HEK293 (cell line): Measurements from ENCODE around the gene FSTL5.

Experiments used
- CTCF ChIA-PET: fragments of 350-600 bp; formaldehyde crosslinking; extraction: SDS; loops from one replicate; lab custom pipeline; 2021; ENCODE audit warnings: antibody characterized with exemption; lab: Yijun Ruan, JAX
- POLR2A ChIA-PET: fragments of 300-600 bp; formaldehyde crosslinking; extraction: SDS; loops from one replicate; lab custom pipeline; 2020; ENCODE audit warnings: antibody characterized with exemption, inconsistent platforms; lab: Yijun Ruan, JAX
- H3K27ac ChIP-seq: fragments of 200-500 bp; sonication (Bioruptor generic); 2 replicates; pipeline ENCODE4 v1.5.1; 2014; ENCODE audit warnings: low read depth, low read length, control low read depth, inconsistent platforms; ENCODE audit errors: extremely low read depth
- H3K36me3 ChIP-seq, 2 experiments: fragments of 200-500 bp in 1 of 2; sonication (Bioruptor generic) in 1 of 2; 1 replicate in 1 of 2; 2 replicates in 1 of 2; pipeline ENCODE4 v1.5.1; 2014 to 2017; ENCODE audit warnings: inconsistent platforms in 2 of 2, low read length in 2 of 2; ENCODE audit not compliant: control insufficient read depth in 2 of 2, insufficient read depth in 1 of 2
- H3K4me1 ChIP-seq: fragments of 200-500 bp; sonication (Bioruptor generic); 2 replicates; pipeline ENCODE4 v1.5.1; 2014; ENCODE audit warnings: mild to moderate bottlenecking, low read length, inconsistent platforms; ENCODE audit not compliant: control insufficient read depth, insufficient read depth
- H3K4me3 ChIP-seq: 2 replicates; pipeline ENCODE4 v1.5.1; 2011; ENCODE audit warnings: low read depth, mild to moderate bottlenecking, control low read depth, low read length, moderate library complexity
- H3K9me3 ChIP-seq: fragments of 200-500 bp; sonication (Bioruptor generic); 2 replicates; pipeline ENCODE4 v1.5.1; 2014; ENCODE audit warnings: low read depth, low read length, inconsistent platforms; ENCODE audit not compliant: control insufficient read depth, insufficient read depth
- BCL11B ChIP-seq: fragments of 450-650 bp; formaldehyde crosslinking; IDR thresholded peaks from 2 replicates; pipeline ENCODE4 v1.5.1; 2016; ENCODE audit warnings: low read depth, missing biosample characterization, missing genetic modification characterization
- GFI1B ChIP-seq: fragments of 450-650 bp; formaldehyde crosslinking; IDR thresholded peaks from 2 replicates; pipeline ENCODE4 v1.5.1; 2016; ENCODE audit warnings: missing biosample characterization, missing genetic modification characterization
- GLI2 ChIP-seq: fragments of 450-650 bp; formaldehyde crosslinking; IDR thresholded peaks from 2 replicates; pipeline ENCODE4; 2017; ENCODE audit warnings: missing biosample characterization, missing genetic modification characterization, low read depth, borderline replicate concordance
- MZF1 ChIP-seq: fragments of 450-650 bp; formaldehyde crosslinking; IDR thresholded peaks from 2 replicates; pipeline ENCODE4 v1.5.1; 2017; ENCODE audit warnings: missing biosample characterization, missing genetic modification characterization, borderline replicate concordance
- PRDM1 ChIP-seq: fragments of 450-650 bp; formaldehyde crosslinking; IDR thresholded peaks from 2 replicates; pipeline ENCODE4; 2016; ENCODE audit warnings: missing biosample characterization, missing genetic modification characterization
- SCRT2 ChIP-seq: fragments of 450-650 bp; formaldehyde crosslinking; IDR thresholded peaks from 2 replicates; pipeline ENCODE4 v1.5.1; 2016; ENCODE audit warnings: missing biosample characterization, missing genetic modification characterization
- SETDB1 ChIP-seq: IDR thresholded peaks from one replicate; pipeline ENCODE4 v1.6.1; 2017; ENCODE audit warnings: mild to moderate bottlenecking, low read length, moderate library complexity, mixed read lengths; ENCODE audit not compliant: insufficient read length
- TRIM28 ChIP-seq: IDR thresholded peaks from 2 replicates; pipeline ENCODE4 v1.6.1; 2011; ENCODE audit warnings: low read length, control low read depth, borderline replicate concordance
- WT1 ChIP-seq: fragments of 450-650 bp; formaldehyde crosslinking; IDR thresholded peaks from 2 replicates; pipeline ENCODE4 v1.5.1; 2016; ENCODE audit warnings: missing biosample characterization, missing genetic modification characterization
- YY1 ChIP-seq: fragments of 450-650 bp; formaldehyde crosslinking; IDR thresholded peaks from 2 replicates; pipeline ENCODE4 v1.5.1; 2018; ENCODE audit warnings: missing biosample characterization, missing genetic modification characterization
- ZBTB20 ChIP-seq: fragments of 450-650 bp; formaldehyde crosslinking; IDR thresholded peaks from 2 replicates; pipeline ENCODE4 v1.5.1; 2016; ENCODE audit warnings: missing biosample characterization, missing genetic modification characterization
- ZFP3 ChIP-seq: fragments of 450-650 bp; formaldehyde crosslinking; IDR thresholded peaks from 2 replicates; pipeline ENCODE4 v1.5.1; 2016; ENCODE audit warnings: low read depth, missing biosample characterization, missing genetic modification characterization
- ZNF155 ChIP-seq: fragments of 450-650 bp; formaldehyde crosslinking; IDR thresholded peaks from 2 replicates; pipeline ENCODE4 v1.5.1; 2016; ENCODE audit warnings: missing biosample characterization, missing genetic modification characterization
- ZNF2 ChIP-seq: fragments of 450-650 bp; formaldehyde crosslinking; IDR thresholded peaks from 2 replicates; pipeline ENCODE4 v1.5.1; 2016; ENCODE audit warnings: missing biosample characterization, missing genetic modification characterization
- ZNF26 ChIP-seq: fragments of 450-650 bp; formaldehyde crosslinking; IDR thresholded peaks from 2 replicates; pipeline ENCODE4 v1.5.1; 2016; ENCODE audit warnings: missing biosample characterization, missing genetic modification characterization
- ZNF350 ChIP-seq: fragments of 450-650 bp; formaldehyde crosslinking; IDR thresholded peaks from 2 replicates; pipeline ENCODE4 v1.5.0; 2017; ENCODE audit warnings: missing biosample characterization, mild to moderate bottlenecking, missing genetic modification characterization
- ZNF354C ChIP-seq: fragments of 450-650 bp; formaldehyde crosslinking; IDR thresholded peaks from 2 replicates; pipeline ENCODE4 v1.5.1; 2016; ENCODE audit warnings: missing biosample characterization, missing genetic modification characterization, low read depth, borderline replicate concordance
- ZNF548 ChIP-seq: fragments of 450-650 bp; formaldehyde crosslinking; IDR thresholded peaks from 2 replicates; pipeline ENCODE4 v1.5.1; 2016; ENCODE audit warnings: missing biosample characterization, missing genetic modification characterization
- ZNF558 ChIP-seq: fragments of 450-650 bp; formaldehyde crosslinking; IDR thresholded peaks from 2 replicates; pipeline ENCODE4 v1.5.1; 2016; ENCODE audit warnings: missing biosample characterization, missing genetic modification characterization
- ZNF571 ChIP-seq: fragments of 450-650 bp; formaldehyde crosslinking; IDR thresholded peaks from 2 replicates; pipeline ENCODE4 v1.5.0; 2017; ENCODE audit warnings: missing biosample characterization, missing genetic modification characterization
- ZNF600 ChIP-seq: fragments of 450-650 bp; formaldehyde crosslinking; IDR thresholded peaks from 2 replicates; pipeline ENCODE4 v1.5.1; 2016; ENCODE audit warnings: missing biosample characterization, missing genetic modification characterization
- ZNF777 ChIP-seq: fragments of 450-650 bp; formaldehyde crosslinking; IDR thresholded peaks from 2 replicates; pipeline ENCODE4 v1.5.1; 2017; ENCODE audit warnings: missing biosample characterization, missing genetic modification characterization, borderline replicate concordance
- ZNF792 ChIP-seq: fragments of 450-650 bp; formaldehyde crosslinking; IDR thresholded peaks from 2 replicates; pipeline ENCODE4 v1.5.1; 2016; ENCODE audit warnings: missing biosample characterization, missing genetic modification characterization
- ZSCAN16 ChIP-seq: fragments of 450-650 bp; formaldehyde crosslinking; IDR thresholded peaks from 2 replicates; pipeline ENCODE4 v1.5.1; 2016; ENCODE audit warnings: missing biosample characterization, missing genetic modification characterization
- TF ChIP-seq, protein P1 (sequence below): fragments of 450-650 bp; formaldehyde crosslinking; IDR thresholded peaks from 2 replicates; pipeline ENCODE4 v1.5.1; 2016; ENCODE audit warnings: missing biosample characterization, missing genetic modification characterization
- TF ChIP-seq, protein P2 (sequence below): fragments of 450-650 bp; formaldehyde crosslinking; IDR thresholded peaks from 2 replicates; pipeline ENCODE4 v1.5.1; 2016; ENCODE audit warnings: missing biosample characterization, missing genetic modification characterization

FSTL5 gene

DNA sequence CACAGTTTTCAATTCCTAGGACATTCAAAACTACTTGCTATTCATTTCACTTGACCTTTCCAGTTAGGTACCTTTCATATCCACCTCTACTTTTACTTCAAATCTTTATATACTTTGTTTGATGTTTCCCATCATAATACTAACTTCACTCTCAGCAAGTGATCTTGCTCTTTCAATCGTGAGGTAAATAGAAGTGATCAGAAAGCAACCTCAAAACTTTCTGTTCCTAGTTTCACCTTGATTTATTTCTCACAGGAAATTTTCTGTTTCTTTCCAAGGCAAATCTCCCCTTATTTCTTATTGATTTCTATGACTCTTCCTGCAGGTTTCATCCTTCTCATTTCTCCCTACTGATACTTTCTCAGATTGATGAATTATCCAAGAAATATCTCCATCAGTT is 623.5 kb downstream of the FSTL5 start (continued):
- TF ChIP-seq SETDB1 = no peak
- no peak for TF ChIP-seq ZNF600 (tag by site-specific recombination)
- no peak for TF ChIP-seq ZFP3 (tag by site-specific recombination)
- no peak for TF ChIP-seq ZNF350
- no peak for TF ChIP-seq GLI2 (tag by site-specific recombination)
- no peak for TF ChIP-seq ZNF354C (tag by site-specific recombination)

- Histone ChIP-seq H3K4me1 (no peaks in the 10 kb centered on the region), H3K4me3 (no peak overlapping the region), H3K9me3 (no peaks in the 10 kb centered on the region), H3K27ac (no peak overlapping the region), H3K36me3 (no peaks in the 10 kb centered on the region)
- ChIA-PET POLR2A (no interaction called here), CTCF (no interaction called here)
- TF ChIP-seq MZF1 (tag by site-specific recombination) (no peak), ZSCAN16 (tag by site-specific recombination) (no peak), PRDM1 (tag by site-specific recombination) (no peak), ZNF571 (tag by site-specific recombination) (no peak), WT1 (tag by site-specific recombination) (no peak), ZNF26 (tag by site-specific recombination) (no peak), BCL11B (no peak), ZNF792 (tag by site-specific recombination) (no peak), YY1 (tag by site-specific recombination) (no peak), SCRT2 (tag by site-specific recombination) (no peak), ZNF155 (tag by site-specific recombination) (no peak), ZNF777 (tag by site-specific recombination) (no peak)
- TF ChIP-seq, protein P1, sequence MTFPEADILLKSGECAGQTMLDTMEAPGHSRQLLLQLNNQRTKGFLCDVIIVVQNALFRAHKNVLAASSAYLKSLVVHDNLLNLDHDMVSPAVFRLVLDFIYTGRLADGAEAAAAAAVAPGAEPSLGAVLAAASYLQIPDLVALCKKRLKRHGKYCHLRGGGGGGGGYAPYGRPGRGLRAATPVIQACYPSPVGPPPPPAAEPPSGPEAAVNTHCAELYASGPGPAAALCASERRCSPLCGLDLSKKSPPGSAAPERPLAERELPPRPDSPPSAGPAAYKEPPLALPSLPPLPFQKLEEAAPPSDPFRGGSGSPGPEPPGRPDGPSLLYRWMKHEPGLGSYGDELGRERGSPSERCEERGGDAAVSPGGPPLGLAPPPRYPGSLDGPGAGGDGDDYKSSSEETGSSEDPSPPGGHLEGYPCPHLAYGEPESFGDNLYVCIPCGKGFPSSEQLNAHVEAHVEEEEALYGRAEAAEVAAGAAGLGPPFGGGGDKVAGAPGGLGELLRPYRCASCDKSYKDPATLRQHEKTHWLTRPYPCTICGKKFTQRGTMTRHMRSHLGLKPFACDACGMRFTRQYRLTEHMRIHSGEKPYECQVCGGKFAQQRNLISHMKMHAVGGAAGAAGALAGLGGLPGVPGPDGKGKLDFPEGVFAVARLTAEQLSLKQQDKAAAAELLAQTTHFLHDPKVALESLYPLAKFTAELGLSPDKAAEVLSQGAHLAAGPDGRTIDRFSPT = no peak
- TF ChIP-seq, protein P2, sequence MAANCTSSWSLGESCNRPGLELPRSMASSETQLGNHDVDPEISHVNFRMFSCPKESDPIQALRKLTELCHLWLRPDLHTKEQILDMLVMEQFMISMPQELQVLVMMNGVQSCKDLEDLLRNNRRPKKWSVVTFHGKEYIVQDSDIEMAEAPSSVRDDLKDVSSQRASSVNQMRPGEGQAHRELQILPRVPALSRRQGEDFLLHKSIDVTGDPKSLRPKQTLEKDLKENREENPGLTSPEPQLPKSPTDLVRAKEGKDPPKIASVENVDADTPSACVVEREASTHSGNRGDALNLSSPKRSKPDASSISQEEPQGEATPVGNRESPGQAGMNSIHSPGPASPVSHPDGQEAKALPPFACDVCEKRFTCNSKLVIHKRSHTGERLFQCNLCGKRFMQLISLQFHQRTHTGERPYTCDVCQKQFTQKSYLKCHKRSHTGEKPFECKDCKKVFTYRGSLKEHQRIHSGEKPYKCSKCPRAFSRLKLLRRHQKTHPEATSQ (tag by site-specific recombination) = no peak
These were observed 624.9 kb downstream of the FSTL5 start for GRCh38 chr4:161538941-161539340.

GRCh38 chr4:161530710-161531109 is 633.1 kb downstream of the FSTL5 start:
- ChIA-PET POLR2A (no interaction called here), CTCF (no interaction called here)
- no peaks in the 10 kb centered on the region for H3K9me3 ChIP-seq

More at GRCh38 chr4:161530710-161531109, 633.1 kb downstream of the FSTL5 start:
- Histone ChIP-seq H3K27ac (no peak overlapping the region), H3K36me3 (no peaks in the 10 kb centered on the region), H3K4me3 (no peak overlapping the region)
- TF ChIP-seq ZNF548 = no peak
- no peak for TF ChIP-seq ZNF2 (tag by site-specific recombination)
- TF ChIP-seq ZBTB20 = no peak
- no peak for TF ChIP-seq TRIM28
- no peak for TF ChIP-seq ZNF558 (tag by site-specific recombination)
- TF ChIP-seq GFI1B (tag by site-specific recombination) = no peak
- TF ChIP-seq, all 188 proteins: peak for 0
- H3K4me1 ChIP-seq = no peaks in the 10 kb centered on the region
